A549 (cell line): ENCODE data around the gene KRTAP21-1. TPM values are rescaled to one million over a fixed set of nuclear protein-coding genes. Genes with fewer than 3 reads are reported as not detected.

Source experiments
- ATAC-seq, 2 experiments: fragments of 200-7000 bp in 1 of 2; fragments of >200 bp in 1 of 2; cut with Nextera tagmentation in 1 of 2; cut with Tn5 transposase in 1 of 2; 3 replicates each; pipeline versions ENCODE4 v1.8.0 to v1.9.1; 2018 to 2020; ENCODE audit warnings: mild to moderate bottlenecking in 1 of 2, moderate library complexity in 1 of 2
- CTCF ChIA-PET: fragments of 300-600 bp; sonication (Branson Sonifier 250); formaldehyde crosslinking; extraction: SDS; loops from one replicate; lab custom pipeline; 2021; ENCODE audit warnings: antibody characterized with exemption, inconsistent platforms; lab: Yijun Ruan, JAX
- POLR2A ChIA-PET: fragments of 350-600 bp; formaldehyde crosslinking; extraction: SDS; loops from one replicate; lab custom pipeline; 2021; ENCODE audit warnings: antibody characterized with exemption, inconsistent platforms; lab: Yijun Ruan, JAX
- DNase-seq, 2 experiments: peaks; one replicate each; pipeline versions ENCODE4 v3.0.0 to v3.0.0-alpha.2; 2011 to 2016; ENCODE audit warnings: low read depth in 1 of 2, low spot score in 1 of 2
- FAIRE-seq: peaks from 2 replicates; lab custom pipeline; 2011; peaks lifted over from hg19 to GRCh38; lab: Jason Lieb, UNC
- H3K27ac ChIP-seq, 2 experiments: fragments of >200 bp; sonication (Bioruptor Twin); formaldehyde crosslinking; 3 replicates each; pipeline ENCODE4 v1.5.1; 2016 to 2017
- H3K4me1 ChIP-seq: fragments of >200 bp; sonication (Bioruptor Twin); formaldehyde crosslinking; 3 replicates; pipeline ENCODE4 v1.6.1; 2016
- H3K4me2 ChIP-seq: fragments of >200 bp; sonication (Bioruptor Twin); formaldehyde crosslinking; 3 replicates; pipeline ENCODE4 v1.6.1; 2016
- H3K4me3 ChIP-seq: fragments of >200 bp; sonication (Bioruptor Twin); formaldehyde crosslinking; 3 replicates; pipeline ENCODE4 v1.5.1; 2016
- H3K9me3 ChIP-seq: fragments of >200 bp; sonication (Bioruptor Twin); formaldehyde crosslinking; 3 replicates; pipeline ENCODE4 v1.6.1; 2016
- CBX2 ChIP-seq: fragments of 200-600 bp; sonication (generic); IDR thresholded peaks from 2 replicates; pipeline ENCODE4 v1.6.1; 2016; ENCODE audit warnings: low read depth, mild to moderate bottlenecking, borderline replicate concordance
- CBX8 ChIP-seq: fragments of 200-600 bp; sonication (generic); IDR thresholded peaks from 2 replicates; pipeline ENCODE4 v1.6.1; 2016
- CEBPB ChIP-seq, 2 experiments: fragments of >200 bp in 1 of 2; sonication (Bioruptor Twin) in 1 of 2; formaldehyde crosslinking in 1 of 2; IDR thresholded peaks; 2 replicates each; pipeline ENCODE4 v1.6.1; 2012 to 2016
- EHMT2 ChIP-seq: fragments of 200-600 bp; sonication (generic); IDR thresholded peaks from 2 replicates; pipeline ENCODE4 v1.6.1; 2016; ENCODE audit warnings: antibody characterized with exemption, low read depth, mild to moderate bottlenecking, moderate library complexity
- HDAC2 ChIP-seq: fragments of 200-600 bp; sonication (generic); IDR thresholded peaks from 2 replicates; pipeline ENCODE4 v1.6.1; 2016
- HES2 ChIP-seq: fragments of >200 bp; sonication (Bioruptor Twin); formaldehyde crosslinking; IDR thresholded peaks from 2 replicates; pipeline ENCODE4 v1.6.1; 2016
- HOXA7 ChIP-seq: fragments of 250-450 bp; sonication (Bioruptor Pico); IDR thresholded peaks from 2 replicates; pipeline ENCODE4 v1.5.0; 2020; ENCODE audit warnings: mild to moderate bottlenecking, moderate library complexity
- HOXB13 ChIP-seq: fragments of 250-450 bp; sonication (Bioruptor Pico); IDR thresholded peaks from 2 replicates; pipeline ENCODE4 v1.5.0; 2020; ENCODE audit warnings: low read depth, mild to moderate bottlenecking, moderate library complexity
- HOXB5 ChIP-seq: fragments of 250-450 bp; sonication (Bioruptor Pico); IDR thresholded peaks from 2 replicates; pipeline ENCODE4 v1.5.0; 2020; ENCODE audit warnings: mild to moderate bottlenecking, moderate library complexity
- JUN ChIP-seq, 2 experiments: fragments of >200 bp; sonication (Bioruptor Twin); formaldehyde crosslinking; IDR thresholded peaks; 2 replicates in 1 of 2; 3 replicates in 1 of 2; pipeline ENCODE4 v1.6.1; 2016 to 2017
- JUNB ChIP-seq: fragments of >200 bp; sonication (Bioruptor Twin); formaldehyde crosslinking; IDR thresholded peaks from 2 replicates; pipeline ENCODE4 v1.6.1; 2016
- KDM1A ChIP-seq: fragments of 200-600 bp; sonication (generic); IDR thresholded peaks from 2 replicates; pipeline ENCODE4 v1.6.1; 2016; ENCODE audit warnings: low read depth, mild to moderate bottlenecking
- KDM5A ChIP-seq: fragments of 200-600 bp; sonication (generic); IDR thresholded peaks from 2 replicates; pipeline ENCODE4 v1.6.1; 2016; ENCODE audit warnings: antibody characterized with exemption, mild to moderate bottlenecking
- MAZ ChIP-seq: fragments of 150-350 bp; IDR thresholded peaks from 2 replicates; pipeline ENCODE4 v1.6.1; 2014; ENCODE audit warnings: antibody characterized with exemption, low read depth, low read length, borderline replicate concordance
- NFE2L2 ChIP-seq: fragments of 150-350 bp; conservative IDR thresholded peaks from 2 replicates; pipeline ENCODE4 v1.6.1; 2014; ENCODE audit warnings: low read length
- NPAS2 ChIP-seq: fragments of 250-450 bp; sonication (Bioruptor Pico); IDR thresholded peaks from 2 replicates; pipeline ENCODE4 v1.8.0; 2022; ENCODE audit warnings: mild to moderate bottlenecking, moderate library complexity, borderline replicate concordance
- NR3C1 ChIP-seq: fragments of >200 bp; sonication (Bioruptor Twin); formaldehyde crosslinking; IDR thresholded peaks from 3 replicates; pipeline ENCODE4 v1.6.1; 2017
- POLR2A ChIP-seq: IDR thresholded peaks from 2 replicates; pipeline ENCODE4 v1.6.1; 2012; ENCODE audit warnings: mild to moderate bottlenecking, low read length
- RARB ChIP-seq: fragments of 250-450 bp; sonication (Bioruptor Pico); IDR thresholded peaks from 2 replicates; pipeline ENCODE4 v1.8.0; 2021; ENCODE audit warnings: mild to moderate bottlenecking, moderate library complexity
- RCOR1 ChIP-seq: fragments of 150-350 bp; IDR thresholded peaks from 2 replicates; pipeline ENCODE4 v1.6.1; 2014; ENCODE audit warnings: antibody characterized with exemption, low read length, low read depth
- REST ChIP-seq: fragments of 200-600 bp; sonication (generic); IDR thresholded peaks from 2 replicates; pipeline ENCODE4 v1.6.1; 2016; ENCODE audit warnings: antibody characterized with exemption, mild to moderate bottlenecking, moderate library complexity
- RFX5 ChIP-seq: fragments of 450-650 bp; IDR thresholded peaks from 2 replicates; pipeline ENCODE4 v1.7.1; 2014; ENCODE audit warnings: antibody characterized with exemption, mild to moderate bottlenecking, moderate library complexity
- SMC3 ChIP-seq: fragments of >200 bp; sonication (Bioruptor Twin); formaldehyde crosslinking; IDR thresholded peaks from 3 replicates; pipeline ENCODE4 v1.6.1; 2018; ENCODE audit warnings: inconsistent platforms
- TFCP2L1 ChIP-seq: fragments of 250-450 bp; sonication (Bioruptor Pico); IDR thresholded peaks from 2 replicates; pipeline ENCODE4 v1.5.0; 2021; ENCODE audit warnings: mild to moderate bottlenecking
- USF2 ChIP-seq: fragments of 450-650 bp; IDR thresholded peaks from 2 replicates; pipeline ENCODE4 v1.6.1; 2014; ENCODE audit warnings: antibody characterized with exemption
- ZNF302 ChIP-seq: fragments of 250-450 bp; sonication (Bioruptor Pico); IDR thresholded peaks from 2 replicates; pipeline ENCODE4 v1.9.0; 2021; ENCODE audit warnings: inconsistent platforms, mild to moderate bottlenecking, moderate library complexity
- WGBS: methylation state at CpG from one replicate; pipeline ENCODE4 v1.1.6; 2017; ENCODE audit errors: missing lambda C conversion rate; 5-methylcytosine and 5-hydroxymethylcytosine counted together
- polyA plus RNA-seq, 4 experiments: library from polyadenylated mRNA; depleted of rRNA in 3 of 4; stranded (reverse); fragments of >200 nt; fragmentation: RNase III in 1 of 4; extraction: RNeasy Plus Mini Kit Qiagen cat#74134 plus additional on column Dnase treatment in 1 of 4; gene quantifications; 2 replicates in 3 of 4; 3 replicates in 1 of 4; pipeline ENCODE4 v1.2.3, GENCODE V29; 2011 to 2017

Gene KRTAP21-1
- polyA plus RNA-seq, 2 of the 4 experiments (the other 2 are of a cell fraction) = not detected

- TF ChIP-seq USF2 = no peak
- no peak for TF ChIP-seq KDM1A
- TF ChIP-seq ZNF302 (CRISPR knock-in tag) = no peak
- no peak for TF ChIP-seq REST
- TF ChIP-seq KDM5A = no peak
- no peak for TF ChIP-seq HOXB5
- no peak for TF ChIP-seq MAZ
- TF ChIP-seq NPAS2 = no peak
Measured at GRCh38 chr21:30719401-30719800, 35.8 kb downstream of the KRTAP21-1 start (continued).

GRCh38 chr21:30718239-30718909 is 36.9 kb downstream of the KRTAP21-1 start, which contains the start of gene KRTAP21-3:
TSS of gene KRTAP21-3 (minus strand) at chr21:30718777. CDS start at chr21:30718759, 18 bp downstream.
- no peak within 1 kb of the TSS for H3K4me2 ChIP-seq
- H3K4me3 ChIP-seq = no peak within 1 kb of the TSS
- TF ChIP-seq SMC3 = no peak
- TF ChIP-seq RCOR1 = no peak
- no peak for TF ChIP-seq HDAC2
- ChIA-PET POLR2A (no interaction called here), CTCF (no interaction called here)
- 11% methylated on average over 3 of the region's 3 CpGs for WGBS
- no peak for DNase-seq
- no peak for ATAC-seq
- no peaks in the 10 kb centered on the region for H3K9me3 ChIP-seq
- no peak for FAIRE-seq
- H3K27ac ChIP-seq = no peak within 1 kb of the TSS
- H3K4me1 ChIP-seq = no peaks in the 10 kb centered on the region

- ChIA-PET CTCF (no interaction called here), POLR2A (no interaction called here)
- ATAC-seq (no peak), DNase-seq (no peak), FAIRE-seq (no peak)
- Histone ChIP-seq H3K9me3 (no peaks in the 10 kb centered on the region), H3K4me1 (no peaks in the 10 kb centered on the region), H3K4me2 (no peak overlapping the region), H3K27ac (no peak overlapping the region), H3K4me3 (no peak overlapping the region)
- TF ChIP-seq JUN (IDR thresholded peaks at IDR 0.05) (no peak), RFX5 (no peak), CBX2 (no peak), RARB (CRISPR knock-in tag) (no peak), POLR2A (no peak), SMC3 (no peak), KDM5A (no peak), CEBPB (IDR thresholded peaks at IDR 0.05) (no peak), NFE2L2 (no peak), CBX8 (no peak), HES2 (no peak), HOXB5 (no peak), ZNF302 (CRISPR knock-in tag) (no peak), REST (no peak), NR3C1 (no peak), JUNB (no peak), TFCP2L1 (no peak), HOXA7 (no peak), HOXB13 (CRISPR knock-in tag) (no peak), EHMT2 (no peak)
- 31% methylated on average over 2 of the region's 2 CpGs for WGBS
Measured at GRCh38 chr21:30717105-30717504, 38.1 kb downstream of the KRTAP21-1 start.
